Ovary (tissue), 3 donors: ENCODE results near the gene CDX1.

Experiments used
- EP300 ChIP-seq: sonication (generic); formaldehyde crosslinking; IDR thresholded peaks from one replicate; pipeline ENCODE4 v1.6.1; 2017; ENCODE audit warnings: antibody characterized with exemption
- POLR2A ChIP-seq: fragments of 450-650 bp; IDR thresholded peaks from one replicate; pipeline ENCODE4 v1.6.1; 2017; ENCODE audit warnings: antibody characterized with exemption, mild to moderate bottlenecking, moderate library complexity
- TF ChIP-seq, protein P1 (sequence below), 3 donors: fragments of 450-650 bp in 2 of 3; fragments of 200-600 bp in 1 of 3; IDR thresholded peaks; one replicate each; pipeline versions ENCODE4 v1.5.1 to v1.8.0; 2016 to 2022; ENCODE audit warnings: antibody characterized with exemption in 3 of 3, mild to moderate bottlenecking in 1 of 3
- donor health status: DM: no; HTN: no; CAD: no.

DNA sequence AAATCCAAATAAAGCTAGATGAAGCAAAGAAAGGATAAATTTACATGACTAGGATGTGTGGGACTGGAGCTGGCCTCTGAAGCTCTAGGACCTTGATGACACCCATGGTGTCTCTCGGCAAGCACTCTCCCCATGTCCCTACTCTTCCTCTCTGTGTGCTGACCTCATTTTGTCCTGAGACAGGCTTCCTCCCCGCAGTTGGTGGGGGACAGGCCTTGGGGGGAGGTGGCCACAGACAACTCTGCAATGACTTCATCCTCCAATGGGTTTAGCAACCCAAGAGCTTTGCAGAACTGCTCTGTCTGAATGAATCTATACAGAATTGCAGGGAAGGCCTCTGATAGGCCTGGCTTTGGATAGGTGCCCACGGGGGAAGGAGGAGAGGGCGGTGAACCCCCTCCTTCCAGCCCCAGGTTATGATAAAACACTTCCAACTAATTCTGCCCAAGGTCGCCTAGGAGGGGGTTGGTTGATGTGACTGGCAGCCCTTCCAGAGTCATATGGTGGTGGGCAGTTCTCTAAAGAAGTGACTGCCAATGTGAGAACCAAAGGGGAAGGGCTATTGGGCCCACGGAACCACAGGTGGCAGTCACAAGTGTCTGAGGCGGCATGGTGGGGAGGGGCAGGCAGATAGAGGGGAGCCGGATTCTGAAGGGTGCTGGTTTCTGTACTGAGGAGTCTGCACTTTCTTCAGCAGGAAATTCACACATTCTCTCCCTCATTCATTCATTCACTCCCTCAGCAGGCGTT is 29.3 kb downstream of the CDX1 start:
- TF ChIP-seq, protein P1, sequence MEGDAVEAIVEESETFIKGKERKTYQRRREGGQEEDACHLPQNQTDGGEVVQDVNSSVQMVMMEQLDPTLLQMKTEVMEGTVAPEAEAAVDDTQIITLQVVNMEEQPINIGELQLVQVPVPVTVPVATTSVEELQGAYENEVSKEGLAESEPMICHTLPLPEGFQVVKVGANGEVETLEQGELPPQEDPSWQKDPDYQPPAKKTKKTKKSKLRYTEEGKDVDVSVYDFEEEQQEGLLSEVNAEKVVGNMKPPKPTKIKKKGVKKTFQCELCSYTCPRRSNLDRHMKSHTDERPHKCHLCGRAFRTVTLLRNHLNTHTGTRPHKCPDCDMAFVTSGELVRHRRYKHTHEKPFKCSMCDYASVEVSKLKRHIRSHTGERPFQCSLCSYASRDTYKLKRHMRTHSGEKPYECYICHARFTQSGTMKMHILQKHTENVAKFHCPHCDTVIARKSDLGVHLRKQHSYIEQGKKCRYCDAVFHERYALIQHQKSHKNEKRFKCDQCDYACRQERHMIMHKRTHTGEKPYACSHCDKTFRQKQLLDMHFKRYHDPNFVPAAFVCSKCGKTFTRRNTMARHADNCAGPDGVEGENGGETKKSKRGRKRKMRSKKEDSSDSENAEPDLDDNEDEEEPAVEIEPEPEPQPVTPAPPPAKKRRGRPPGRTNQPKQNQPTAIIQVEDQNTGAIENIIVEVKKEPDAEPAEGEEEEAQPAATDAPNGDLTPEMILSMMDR (IDR thresholded peaks at IDR 0.05): no peak
- no peak for TF ChIP-seq POLR2A
- TF ChIP-seq EP300: no peak
